ENCODE results near the gene DNASE1L1. TPM values are rescaled to one million over a fixed set of nuclear protein-coding genes. Genes with fewer than 3 reads are reported as not detected.

The DNASE1L1 gene
- total RNA-seq, 1 donor from 2014 or later = 15.8 TPM

DNA sequence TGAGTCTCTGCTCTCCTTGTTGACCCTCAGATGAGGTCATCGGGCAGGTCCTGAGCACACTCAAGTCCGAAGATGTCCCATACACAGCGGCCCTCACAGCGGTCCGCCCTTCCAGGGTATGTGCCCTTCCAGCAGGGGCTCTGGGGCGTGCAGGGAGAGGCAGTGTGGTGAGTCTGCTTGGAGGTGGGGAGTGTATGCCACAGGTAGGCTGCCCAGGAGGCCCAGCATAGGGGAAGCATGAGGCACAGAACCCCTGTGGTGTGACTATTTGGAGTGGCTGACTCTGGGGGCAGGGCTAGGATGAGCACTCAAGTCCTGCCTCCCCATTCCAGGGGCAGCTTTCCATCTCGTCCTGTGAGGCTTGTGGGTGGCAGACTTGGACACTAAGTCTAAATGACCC, 24.6 kb upstream of the DNASE1L1 start:
- H3K9me3 Mint-ChIP-seq (ENCODE audit: unreplicated experiment) = peaks cover 8% of the 10 kb centered on the region
- DNase-seq = no peak
- H3K4me1 Mint-ChIP-seq (ENCODE audit: low read depth, unreplicated experiment) = peaks cover 11% of the 10 kb centered on the region
- no peak for TF ChIP-seq CTCF (IDR thresholded peaks at IDR 0.05; ENCODE audit: partially characterized antibody, unreplicated experiment)
- peaks cover 12% of the 10 kb centered on the region for H3K27me3 Mint-ChIP-seq (ENCODE audit: unreplicated experiment)
- H3K36me3 Mint-ChIP-seq (ENCODE audit: unreplicated experiment) = no peaks in the 10 kb centered on the region
- no peak overlapping the region for H3K4me3 Mint-ChIP-seq (ENCODE audit: unreplicated experiment)
- no peak overlapping the region for H3K27ac Mint-ChIP-seq (ENCODE audit: unreplicated experiment)

- Mint-ChIP-seq H3K27ac (ENCODE audit: unreplicated experiment) (no peak overlapping the region), H3K4me3 (ENCODE audit: unreplicated experiment) (no peak overlapping the region), H3K9me3 (ENCODE audit: unreplicated experiment) (peaks cover 12% of the 10 kb centered on the region), H3K4me1 (ENCODE audit: low read depth, unreplicated experiment) (peaks cover 11% of the 10 kb centered on the region), H3K27me3 (ENCODE audit: unreplicated experiment) (peaks cover 7% of the 10 kb centered on the region), H3K36me3 (ENCODE audit: unreplicated experiment) (no peaks in the 10 kb centered on the region)
- DNase-seq = no peak
- TF ChIP-seq CTCF (IDR thresholded peaks at IDR 0.05; ENCODE audit: partially characterized antibody, unreplicated experiment) = no peak
These were observed 23.2 kb upstream of the DNASE1L1 start for GRCh38 chrX:154432210-154432609.

DNA sequence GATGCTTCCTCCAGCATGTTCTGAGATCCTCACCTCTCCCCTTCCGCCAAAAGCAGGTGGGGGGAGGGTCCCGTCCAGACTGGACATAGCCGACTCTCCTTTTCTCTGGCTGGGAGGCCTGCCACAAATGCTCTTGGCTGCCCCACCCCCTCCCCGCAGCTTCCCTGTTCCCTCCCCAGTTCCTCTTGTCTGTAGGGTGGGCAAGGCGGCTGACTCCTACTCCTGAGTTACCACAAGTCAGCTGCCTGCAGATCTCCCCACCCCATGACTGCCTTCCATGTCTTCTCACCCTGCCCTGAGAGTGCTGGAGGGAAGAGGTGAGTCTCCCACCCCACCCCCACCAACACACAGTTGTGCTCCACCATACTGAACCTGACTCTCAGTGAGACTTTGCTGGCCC, 22.3 kb upstream of the DNASE1L1 start:
- Mint-ChIP-seq H3K4me3 (ENCODE audit: unreplicated experiment) (no peak overlapping the region), H3K27ac (ENCODE audit: unreplicated experiment) (no peak overlapping the region), H3K4me1 (ENCODE audit: low read depth, unreplicated experiment) (peaks cover 11% of the 10 kb centered on the region), H3K9me3 (ENCODE audit: unreplicated experiment) (peaks cover 12% of the 10 kb centered on the region), H3K36me3 (ENCODE audit: unreplicated experiment) (no peaks in the 10 kb centered on the region), H3K27me3 (ENCODE audit: unreplicated experiment) (peaks cover 7% of the 10 kb centered on the region)
- no peak for DNase-seq
- no peak for TF ChIP-seq CTCF (IDR thresholded peaks at IDR 0.05; ENCODE audit: partially characterized antibody, unreplicated experiment)

DNA sequence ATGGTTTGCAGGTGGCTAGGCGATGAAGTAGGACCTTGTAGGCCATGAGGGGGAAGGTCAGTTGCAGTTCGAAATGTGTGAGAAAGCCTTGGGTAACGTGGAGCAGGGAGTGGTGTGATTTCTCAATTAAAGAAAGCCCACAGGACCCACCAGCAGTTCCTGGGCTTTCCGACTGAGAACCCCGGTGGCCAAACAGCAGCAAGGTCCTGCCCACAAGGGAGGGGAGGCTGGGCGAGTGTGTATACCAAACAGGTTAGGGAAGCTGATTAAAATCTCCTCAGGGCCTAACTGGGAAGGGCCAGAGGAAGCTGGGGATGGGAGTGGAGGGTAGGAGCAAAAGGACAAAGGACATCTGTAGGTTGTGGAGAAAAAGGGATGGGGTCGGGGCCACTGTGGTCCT, 21.9 kb upstream of the DNASE1L1 start:
- Mint-ChIP-seq H3K4me1 (ENCODE audit: low read depth, unreplicated experiment) (peaks cover 10% of the 10 kb centered on the region), H3K27ac (ENCODE audit: unreplicated experiment) (peak overlapping the region; percentile 55), H3K4me3 (ENCODE audit: unreplicated experiment) (peak overlapping the region; percentile 84), H3K36me3 (ENCODE audit: unreplicated experiment) (no peaks in the 10 kb centered on the region), H3K27me3 (ENCODE audit: unreplicated experiment) (peaks cover 4% of the 10 kb centered on the region), H3K9me3 (ENCODE audit: unreplicated experiment) (peaks cover 8% of the 10 kb centered on the region)
- no peak for TF ChIP-seq CTCF (IDR thresholded peaks at IDR 0.05; ENCODE audit: partially characterized antibody, unreplicated experiment)
- DNase-seq = no peak

- Mint-ChIP-seq H3K27me3 (ENCODE audit: unreplicated experiment) (peaks cover 4% of the 10 kb centered on the region), H3K36me3 (ENCODE audit: unreplicated experiment) (no peaks in the 10 kb centered on the region), H3K4me1 (ENCODE audit: low read depth, unreplicated experiment) (peaks cover 7% of the 10 kb centered on the region), H3K4me3 (ENCODE audit: unreplicated experiment) (peak overlapping the region; percentile 84), H3K9me3 (ENCODE audit: unreplicated experiment) (peaks cover 8% of the 10 kb centered on the region), H3K27ac (ENCODE audit: unreplicated experiment) (peak overlapping the region; percentile 55)
- no peak for TF ChIP-seq CTCF (IDR thresholded peaks at IDR 0.05; ENCODE audit: partially characterized antibody, unreplicated experiment)
- no peak for DNase-seq
These were observed 21.4 kb upstream of the DNASE1L1 start for GRCh38 chrX:154430479-154430878.
